Gastroesophageal sphincter (tissue), 3 donors: ENCODE data around the gene DUSP16.

Experiments
- POLR2AphosphoS5 ChIP-seq: sonication (generic); formaldehyde crosslinking; IDR thresholded peaks from one replicate; pipeline ENCODE4 v1.6.1; 2017; ENCODE audit warnings: antibody characterized with exemption
- TF ChIP-seq, protein P1 (sequence below), 4 experiments: fragments of 200-600 bp in 2 of 4; fragments of 450-650 bp in 2 of 4; sonication (generic) in 1 of 4; IDR thresholded peaks; one replicate each; pipeline ENCODE4 v1.5.1; 2017 to 2019; ENCODE audit warnings: antibody characterized with exemption in 4 of 4, mild to moderate bottlenecking in 2 of 4, moderate library complexity in 2 of 4

- TF ChIP-seq POLR2AphosphoS5: no peak
- TF ChIP-seq, protein P1, sequence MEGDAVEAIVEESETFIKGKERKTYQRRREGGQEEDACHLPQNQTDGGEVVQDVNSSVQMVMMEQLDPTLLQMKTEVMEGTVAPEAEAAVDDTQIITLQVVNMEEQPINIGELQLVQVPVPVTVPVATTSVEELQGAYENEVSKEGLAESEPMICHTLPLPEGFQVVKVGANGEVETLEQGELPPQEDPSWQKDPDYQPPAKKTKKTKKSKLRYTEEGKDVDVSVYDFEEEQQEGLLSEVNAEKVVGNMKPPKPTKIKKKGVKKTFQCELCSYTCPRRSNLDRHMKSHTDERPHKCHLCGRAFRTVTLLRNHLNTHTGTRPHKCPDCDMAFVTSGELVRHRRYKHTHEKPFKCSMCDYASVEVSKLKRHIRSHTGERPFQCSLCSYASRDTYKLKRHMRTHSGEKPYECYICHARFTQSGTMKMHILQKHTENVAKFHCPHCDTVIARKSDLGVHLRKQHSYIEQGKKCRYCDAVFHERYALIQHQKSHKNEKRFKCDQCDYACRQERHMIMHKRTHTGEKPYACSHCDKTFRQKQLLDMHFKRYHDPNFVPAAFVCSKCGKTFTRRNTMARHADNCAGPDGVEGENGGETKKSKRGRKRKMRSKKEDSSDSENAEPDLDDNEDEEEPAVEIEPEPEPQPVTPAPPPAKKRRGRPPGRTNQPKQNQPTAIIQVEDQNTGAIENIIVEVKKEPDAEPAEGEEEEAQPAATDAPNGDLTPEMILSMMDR (IDR thresholded peaks at IDR 0.05): no peak
These were observed 52.1 kb downstream of the DUSP16 start for GRCh38 chr12:12510551-12510950.
